NCI-H1048 (cell line): ENCODE data around the gene PDSS2.
"Not testable (repeated sequence)": the region's sequence is repeated elsewhere in the genome, so short reads cannot be mapped to it uniquely, and the experiment has no call there.

Experiments
- DNase-seq: peaks from one replicate; lab custom pipeline; 2025; lab: John Stamatoyannopoulos, UW

PDSS2 gene

DNA sequence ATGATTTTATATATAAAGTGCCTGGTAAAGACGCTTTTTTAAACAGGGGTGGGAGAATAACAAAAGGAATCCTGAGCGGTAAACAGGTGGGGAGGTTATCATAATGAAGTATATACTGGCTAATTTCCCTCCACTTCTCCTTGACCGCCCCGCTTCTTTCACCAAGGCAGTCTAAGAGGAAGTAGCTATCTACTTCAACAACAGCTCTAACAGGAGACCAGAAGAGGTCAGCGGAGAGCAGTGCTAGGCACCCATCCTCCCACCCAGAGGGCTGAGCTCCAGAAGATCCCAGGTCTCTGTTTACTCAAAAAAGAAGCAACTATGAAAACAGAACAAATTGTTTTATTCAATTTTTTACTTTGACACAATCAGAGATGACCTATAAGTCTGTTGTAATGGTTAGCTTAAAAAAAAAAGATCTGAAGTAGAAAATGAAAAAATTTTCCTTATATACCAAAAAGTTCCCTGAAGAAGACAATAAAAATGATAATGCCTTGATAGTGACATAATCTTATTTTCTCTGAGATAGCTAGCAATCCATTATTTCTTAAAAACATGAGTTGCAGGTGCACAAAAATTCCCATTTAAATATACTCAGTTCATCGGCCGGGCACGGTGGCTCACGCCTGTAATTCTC is 141.1 kb downstream of the PDSS2 start:
- DNase-seq = no peak

DNA sequence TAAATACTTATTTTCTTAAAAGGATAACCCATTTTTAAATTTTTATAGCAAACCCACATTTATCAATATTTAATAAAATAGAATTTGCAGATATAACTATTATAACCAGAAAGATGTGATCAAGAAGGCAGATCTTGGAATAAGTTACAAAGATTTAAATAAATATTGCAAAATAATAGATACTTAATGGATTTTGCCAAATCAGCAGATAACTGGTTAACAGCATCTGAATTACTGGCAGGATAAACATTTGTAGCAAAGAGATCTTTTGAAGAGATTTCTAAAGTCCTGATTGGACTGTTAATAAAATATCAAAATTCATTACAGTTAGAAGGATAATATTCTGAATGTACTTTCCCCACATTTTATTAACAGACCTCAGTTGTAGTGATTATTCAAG is 144.2 kb downstream of the PDSS2 start:
- no peak for DNase-seq

- DNase-seq = no peak
Observed at GRCh38 chr6:107314531-107314939, 144.8 kb downstream of the PDSS2 start.

DNA sequence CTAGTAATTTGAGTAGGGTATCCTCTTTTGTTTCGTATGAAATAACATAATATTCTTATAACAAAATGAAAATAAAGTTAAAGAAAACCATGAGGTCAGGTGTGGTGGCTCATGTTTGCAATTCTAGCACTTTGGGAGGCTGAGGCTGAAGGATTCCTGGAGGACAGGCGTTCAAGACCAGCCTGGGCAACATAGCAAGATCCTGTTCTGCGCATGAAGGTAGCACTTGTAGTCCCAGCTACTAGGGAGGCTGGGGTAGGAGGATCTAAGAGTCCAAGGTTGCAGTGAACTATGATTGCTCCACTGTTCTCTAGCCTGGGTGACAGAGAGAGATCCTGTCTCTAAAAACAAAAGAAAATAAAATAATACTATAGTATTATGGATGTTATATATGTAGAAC is 145.6 kb downstream of the PDSS2 start:
- DNase-seq = no peak

DNA sequence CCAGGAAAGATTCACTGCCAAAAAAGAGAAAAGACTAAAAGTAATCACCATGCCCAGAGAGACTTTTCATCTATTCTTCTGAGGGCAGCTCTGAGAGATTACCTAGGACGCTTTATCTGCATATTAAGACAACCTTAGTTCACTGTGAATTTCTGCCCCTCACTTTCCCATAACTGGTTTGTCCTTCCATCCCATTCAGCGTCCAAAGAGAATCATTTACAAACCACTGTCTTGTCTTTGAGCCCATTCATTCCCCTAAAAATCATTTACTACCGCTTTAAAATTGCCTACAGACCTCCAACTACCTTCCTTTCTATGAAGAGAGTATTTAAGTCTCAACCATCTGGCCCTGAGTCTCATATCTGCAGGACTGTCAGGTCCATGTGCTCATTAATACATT is 149.0 kb downstream of the PDSS2 start:
- no peak for DNase-seq

- no peak for DNase-seq
Observed at GRCh38 chr6:107308677-107309076, 150.7 kb downstream of the PDSS2 start.

GRCh38 chr6:107305994-107306393 is 153.4 kb downstream of the PDSS2 start:
- not testable (repeated sequence) for DNase-seq

- no peak for DNase-seq
Observed at GRCh38 chr6:107305391-107305790, 154.0 kb downstream of the PDSS2 start.

GRCh38 chr6:107304421-107305025 is 154.8 kb downstream of the PDSS2 start:
- DNase-seq = no peak

DNA sequence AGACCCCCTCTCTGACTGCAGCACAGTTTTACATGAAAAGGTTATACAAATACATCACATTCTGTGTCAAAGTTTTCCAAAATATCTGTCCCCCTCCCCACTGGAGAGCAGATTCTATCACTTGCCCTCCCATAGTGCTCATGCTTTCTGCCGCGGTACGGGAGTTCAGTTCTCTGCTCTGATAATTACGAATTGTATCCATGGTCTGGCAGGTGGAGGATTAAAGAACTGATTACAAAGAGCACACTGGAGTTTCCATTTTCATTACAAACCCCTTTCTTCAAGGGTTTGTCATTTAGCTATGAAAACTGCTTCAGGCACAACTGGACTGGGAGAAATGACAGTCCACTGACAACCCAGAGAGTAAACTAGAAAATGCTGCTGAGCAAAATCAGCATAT is 166.0 kb downstream of the PDSS2 start:
- no peak for DNase-seq

GRCh38 chr6:107292715-107293271 is 166.6 kb downstream of the PDSS2 start:
- no peak for DNase-seq

DNA sequence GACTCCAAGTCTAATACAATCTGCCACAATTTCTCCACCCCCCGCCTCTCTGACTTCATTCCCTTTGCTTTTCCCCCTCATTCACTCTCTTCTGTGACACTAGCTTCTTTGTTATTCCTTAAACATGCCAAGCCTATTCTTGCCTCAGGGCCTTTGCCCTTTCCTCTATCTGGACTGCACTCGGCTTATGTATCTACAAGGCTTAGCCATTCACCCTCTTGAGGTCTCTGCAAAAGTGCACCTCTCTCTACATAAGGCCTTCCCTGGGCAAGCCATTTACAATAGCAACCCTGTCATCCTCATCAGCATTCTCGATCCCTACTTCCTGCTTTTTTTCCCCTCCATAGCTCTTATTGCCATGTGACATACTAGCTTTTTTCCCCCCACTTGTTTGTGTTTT is 168.9 kb downstream of the PDSS2 start:
- DNase-seq = no peak

DNA sequence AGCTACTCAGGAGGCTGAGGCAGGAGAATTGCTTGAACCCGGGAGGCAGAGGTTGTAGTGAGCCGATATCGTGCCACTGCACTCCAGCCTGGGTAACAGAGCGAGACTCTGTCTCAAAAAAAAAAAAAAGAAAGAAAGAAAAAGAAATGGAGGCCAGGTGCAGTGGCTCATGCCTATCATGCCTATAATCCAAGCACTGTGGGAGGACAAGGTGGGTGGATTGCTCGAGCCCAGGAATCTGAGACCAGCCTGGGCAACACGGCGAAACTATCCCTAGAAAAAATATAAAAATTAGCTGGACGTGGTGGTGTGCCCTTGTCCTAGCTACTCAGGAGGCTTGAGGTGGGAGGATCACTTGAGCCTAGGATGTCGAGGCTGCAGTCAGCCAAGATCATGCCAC is 170.1 kb downstream of the PDSS2 start:
- not testable (repeated sequence) for DNase-seq

DNA sequence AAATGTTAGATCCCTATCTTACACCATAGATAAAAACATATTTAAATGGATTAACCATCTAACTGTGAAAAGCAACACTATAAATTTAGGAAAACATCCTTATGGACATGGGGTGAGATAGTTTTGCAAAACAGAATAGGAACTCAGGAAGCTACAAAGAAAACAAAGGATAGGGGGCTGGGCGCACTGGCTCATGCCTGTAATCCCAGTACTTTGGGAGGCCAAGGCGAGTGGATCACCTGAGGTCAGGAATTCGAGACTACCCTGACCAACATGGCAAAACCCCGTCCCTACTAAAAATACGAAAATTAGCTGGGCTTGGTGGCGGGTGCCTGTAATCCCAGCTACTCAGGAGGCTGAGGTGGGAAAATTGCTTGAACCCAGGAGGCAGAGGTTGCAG is 173.7 kb downstream of the PDSS2 start:
- not testable (repeated sequence) for DNase-seq

DNA sequence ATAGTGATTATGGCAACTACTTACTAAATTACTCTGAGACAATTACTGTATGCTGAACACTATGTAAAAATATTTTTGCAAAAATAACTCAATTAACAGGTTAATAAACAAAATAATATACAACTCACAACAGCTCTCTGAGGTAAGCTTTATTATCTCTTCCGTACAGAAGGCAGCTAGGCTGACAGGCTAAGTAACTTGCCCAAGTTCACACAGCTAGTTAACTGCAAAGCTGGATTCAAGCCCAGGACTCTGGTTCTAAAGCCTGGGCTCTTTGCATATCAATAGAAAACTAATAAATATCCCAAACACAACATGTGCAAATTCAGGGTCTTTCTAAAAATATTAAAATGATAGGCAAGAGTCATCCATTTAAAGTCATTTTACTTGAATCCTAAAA is 174.6 kb downstream of the PDSS2 start:
- DNase-seq = no peak

GRCh38 chr6:107280791-107281190 is 178.6 kb downstream of the PDSS2 start:
- no peak for DNase-seq

- not testable (repeated sequence) for DNase-seq
Observed at GRCh38 chr6:107280001-107280400, 179.4 kb downstream of the PDSS2 start.

- DNase-seq = no peak
Observed at GRCh38 chr6:107275330-107275865, 184.0 kb downstream of the PDSS2 start.

DNA sequence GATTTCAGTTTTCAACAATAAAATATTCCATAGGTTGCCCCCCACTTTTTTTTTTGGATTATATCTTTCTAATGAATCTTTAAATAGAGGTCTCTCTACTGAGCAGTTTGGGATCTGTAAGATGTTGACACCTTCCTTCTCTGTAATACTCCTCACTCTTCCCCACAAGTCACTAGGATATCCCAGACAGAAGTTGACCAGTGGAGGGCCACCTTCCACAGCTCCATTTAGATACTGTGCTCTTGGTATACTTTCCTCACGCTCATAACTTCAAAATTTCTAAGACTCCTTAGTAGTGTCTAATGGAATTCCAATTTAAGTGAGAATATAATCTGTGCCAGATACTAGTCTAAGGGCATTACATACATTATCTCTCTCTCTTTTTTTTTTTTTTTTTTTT is 185.1 kb downstream of the PDSS2 start:
- no peak for DNase-seq

DNA sequence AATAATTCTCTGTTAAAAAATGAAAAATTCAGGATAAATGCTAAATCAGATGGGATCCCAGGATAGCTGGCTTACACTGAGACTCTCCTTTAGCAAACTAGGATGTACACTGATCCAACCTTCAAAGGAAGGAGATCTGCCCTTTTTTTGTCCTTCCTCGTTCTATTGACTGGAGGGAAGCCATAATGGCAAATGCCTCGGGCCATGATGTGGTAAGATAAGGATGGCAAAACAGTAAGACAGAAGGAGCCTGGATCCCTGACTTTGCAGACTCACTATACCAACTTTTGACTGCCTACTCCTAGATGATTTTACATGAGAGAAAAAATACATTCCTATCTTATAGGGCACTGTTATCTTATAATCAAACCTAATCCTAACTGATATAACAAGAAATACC is 187.1 kb downstream of the PDSS2 start:
- no peak for DNase-seq

- no peak for DNase-seq
Observed at GRCh38 chr6:107271208-107271790, 188.1 kb downstream of the PDSS2 start.

DNA sequence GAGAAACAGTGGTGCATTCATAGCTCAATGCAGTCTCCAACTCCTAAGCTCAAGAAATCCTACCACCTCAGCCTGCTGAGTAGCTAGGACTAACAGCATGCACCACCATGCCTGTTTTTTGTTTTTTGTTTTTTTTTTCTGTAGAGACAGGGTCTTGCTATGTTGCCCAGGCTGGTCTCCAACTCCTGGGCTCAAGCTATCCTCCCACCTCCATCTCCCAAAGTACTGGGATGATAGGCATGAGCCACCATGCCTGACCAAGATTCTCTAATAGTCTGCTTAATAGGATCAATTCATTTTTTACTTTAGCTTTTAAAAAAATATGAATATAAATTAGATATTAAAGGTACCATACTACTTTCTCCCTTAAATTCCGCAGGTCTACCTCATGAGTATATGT is 191.7 kb downstream of the PDSS2 start:
- no peak for DNase-seq

GRCh38 chr6:107267006-107267405 is 192.4 kb downstream of the PDSS2 start:
- DNase-seq = no peak
